Lower leg skin (tissue), 3 donors: Measurements from ENCODE around the gene ZNF91.

Experiments used
- POLR2A ChIP-seq, 2 donors: fragments of 450-650 bp; IDR thresholded peaks; one replicate each; pipeline ENCODE4 v1.6.1; 2016 to 2017; ENCODE audit warnings: antibody characterized with exemption in 2 of 2, mild to moderate bottlenecking in 1 of 2, moderate library complexity in 1 of 2
- TF ChIP-seq, protein P1 (sequence below), 3 donors: fragments of 450-650 bp; IDR thresholded peaks; one replicate each; pipeline ENCODE4 v1.5.1; 2016; ENCODE audit warnings: antibody characterized with exemption in 3 of 3, mild to moderate bottlenecking in 3 of 3, moderate library complexity in 2 of 3

DNA sequence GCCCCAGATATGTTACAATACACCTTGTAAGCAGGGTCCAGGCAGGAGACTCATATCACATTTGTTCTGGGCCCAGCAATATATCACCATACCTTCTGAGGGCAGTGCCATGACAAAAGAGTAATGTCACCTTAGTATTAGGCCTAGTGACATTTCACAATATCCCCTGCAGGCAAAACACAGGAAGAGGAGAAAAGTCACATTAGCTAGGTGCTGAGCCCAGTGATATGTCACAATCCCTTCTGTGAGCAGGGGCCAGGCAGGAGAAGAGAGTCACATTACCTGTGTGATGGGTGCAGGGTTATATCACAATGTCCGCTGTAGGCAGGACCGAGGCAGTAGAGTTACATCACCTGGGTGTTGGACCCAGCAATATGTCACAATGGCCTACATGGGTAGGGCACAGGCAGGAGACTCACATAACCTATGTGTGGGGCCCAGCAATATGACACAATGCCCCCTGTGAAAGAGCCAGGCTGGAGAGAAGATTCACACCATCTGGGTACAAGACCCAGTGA, 12.4 kb upstream of the ZNF91 start:
- TF ChIP-seq, protein P1, sequence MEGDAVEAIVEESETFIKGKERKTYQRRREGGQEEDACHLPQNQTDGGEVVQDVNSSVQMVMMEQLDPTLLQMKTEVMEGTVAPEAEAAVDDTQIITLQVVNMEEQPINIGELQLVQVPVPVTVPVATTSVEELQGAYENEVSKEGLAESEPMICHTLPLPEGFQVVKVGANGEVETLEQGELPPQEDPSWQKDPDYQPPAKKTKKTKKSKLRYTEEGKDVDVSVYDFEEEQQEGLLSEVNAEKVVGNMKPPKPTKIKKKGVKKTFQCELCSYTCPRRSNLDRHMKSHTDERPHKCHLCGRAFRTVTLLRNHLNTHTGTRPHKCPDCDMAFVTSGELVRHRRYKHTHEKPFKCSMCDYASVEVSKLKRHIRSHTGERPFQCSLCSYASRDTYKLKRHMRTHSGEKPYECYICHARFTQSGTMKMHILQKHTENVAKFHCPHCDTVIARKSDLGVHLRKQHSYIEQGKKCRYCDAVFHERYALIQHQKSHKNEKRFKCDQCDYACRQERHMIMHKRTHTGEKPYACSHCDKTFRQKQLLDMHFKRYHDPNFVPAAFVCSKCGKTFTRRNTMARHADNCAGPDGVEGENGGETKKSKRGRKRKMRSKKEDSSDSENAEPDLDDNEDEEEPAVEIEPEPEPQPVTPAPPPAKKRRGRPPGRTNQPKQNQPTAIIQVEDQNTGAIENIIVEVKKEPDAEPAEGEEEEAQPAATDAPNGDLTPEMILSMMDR (IDR thresholded peaks at IDR 0.05) = no peak
- no peak for TF ChIP-seq POLR2A (IDR thresholded peaks at IDR 0.05)
